OCI-LY7 (cell line): ENCODE data around the gene NLGN1. TPM values are rescaled to one million over a fixed set of nuclear protein-coding genes. Genes with fewer than 3 reads are reported as not detected.

Source experiments
- BruUV-seq: library from RNA; stranded (reverse); fragments of 400-500 nt; replicated peaks from 2 replicates; lab custom pipeline; 2021; lab: Mats Ljungman, UMichigan
- CTCF ChIA-PET: fragments of 300-600 bp; sonication (Branson Sonifier 250); formaldehyde crosslinking; loops from one replicate; lab custom pipeline; 2022; ENCODE audit warnings: antibody characterized with exemption; ENCODE audit not compliant: unreplicated experiment; lab: Charles Lee
- POLR2A ChIA-PET: fragments of 300-600 bp; sonication (Branson Sonifier 250); formaldehyde crosslinking; loops from one replicate; lab custom pipeline; 2022; ENCODE audit warnings: antibody characterized with exemption; lab: Charles Lee
- DNase-seq: peaks from one replicate; pipeline ENCODE4 v3.0.0-alpha.2; 2015; ENCODE audit warnings: low spot score
- H2AFZ ChIP-seq: fragments of 200-600 bp; sonication (generic), shearing (Covaris generic); 2 replicates; pipeline ENCODE4 v1.6.1; 2014; ENCODE audit warnings: mild to moderate bottlenecking, antibody characterized with exemption, low read length, moderate library complexity
- H3K27ac ChIP-seq: fragments of 200-600 bp; sonication (generic); 2 replicates; pipeline ENCODE4 v1.5.1; 2014; ENCODE audit warnings: mixed run types, low read depth, mild to moderate bottlenecking, moderate library complexity, low read length, inconsistent platforms; ENCODE audit not compliant: poor library complexity, severe bottlenecking
- H3K36me3 ChIP-seq: fragments of 200-600 bp; sonication (generic); 2 replicates; pipeline ENCODE4 v1.6.1; 2014; ENCODE audit warnings: mild to moderate bottlenecking, antibody characterized with exemption, low read length, moderate library complexity, mixed read lengths; ENCODE audit not compliant: insufficient read depth
- H3K4me1 ChIP-seq: fragments of 200-600 bp; sonication (generic); 2 replicates; pipeline ENCODE4 v1.5.1; 2014; ENCODE audit warnings: mild to moderate bottlenecking, low read length; ENCODE audit not compliant: insufficient read depth, poor library complexity, severe bottlenecking
- H3K4me2 ChIP-seq: fragments of 200-600 bp; sonication (generic); 2 replicates; pipeline ENCODE4 v1.6.1; 2014; ENCODE audit warnings: mild to moderate bottlenecking, low read length
- H3K4me3 ChIP-seq: fragments of 200-600 bp; sonication (generic); 2 replicates; pipeline ENCODE4 v1.5.1; 2014; ENCODE audit warnings: mild to moderate bottlenecking, low read depth, low read length; ENCODE audit not compliant: poor library complexity, severe bottlenecking
- H3K79me2 ChIP-seq: fragments of 200-600 bp; sonication (generic); 2 replicates; pipeline ENCODE4 v1.6.1; 2016; ENCODE audit warnings: low read depth, mild to moderate bottlenecking, low read length, moderate library complexity, mixed read lengths; ENCODE audit not compliant: insufficient read depth
- H3K9me2 ChIP-seq: fragments of 200-600 bp; sonication (generic); 2 replicates; pipeline ENCODE4 v1.6.1; 2016; ENCODE audit warnings: mild to moderate bottlenecking, low read length, mixed read lengths; ENCODE audit not compliant: insufficient read depth
- H3K9me3 ChIP-seq: fragments of 200-600 bp; sonication (generic); 2 replicates; pipeline ENCODE4 v1.6.1; 2014; ENCODE audit warnings: mild to moderate bottlenecking, mixed run types, low read length, mixed read lengths
- H4K20me1 ChIP-seq: fragments of 200-600 bp; sonication (generic); 2 replicates; pipeline ENCODE4 v1.6.1; 2014; ENCODE audit warnings: mild to moderate bottlenecking, antibody characterized with exemption, low read length, moderate library complexity, mixed read lengths; ENCODE audit not compliant: insufficient read depth
- CTCF ChIP-seq: fragments of 200-600 bp; sonication (generic); conservative IDR thresholded peaks from 2 replicates; pipeline ENCODE4 v1.5.1; 2014; ENCODE audit warnings: mild to moderate bottlenecking, antibody characterized with exemption, low read length, moderate library complexity, mixed read lengths
- EZH2phosphoT487 ChIP-seq: fragments of 200-600 bp; sonication (generic); IDR thresholded peaks from 2 replicates; pipeline ENCODE4 v1.6.1; 2018; ENCODE audit warnings: low read depth, borderline replicate concordance, mild to moderate bottlenecking, mixed run types, antibody characterized with exemption, low read length, moderate library complexity, mixed read lengths
- intact Hi-C: fragments of 100-400 bp; cut with micrococcal nuclease; formaldehyde crosslinking; loops from one replicate; pipeline ENCODE4 v1.10.0; 2022; ENCODE audit not compliant: unreplicated experiment
- total RNA-seq, 2 experiments: library from RNA; depleted of rRNA in 1 of 2; stranded (reverse); fragments of >200 nt in 1 of 2; shearing (Covaris generic) in 1 of 2; gene quantifications; 2 replicates each; pipeline ENCODE4 v1.2.3, GENCODE V29; 2014 to 2022

Gene NLGN1
- total RNA-seq, 2 experiments from 2014 or later, result not detected

DNA sequence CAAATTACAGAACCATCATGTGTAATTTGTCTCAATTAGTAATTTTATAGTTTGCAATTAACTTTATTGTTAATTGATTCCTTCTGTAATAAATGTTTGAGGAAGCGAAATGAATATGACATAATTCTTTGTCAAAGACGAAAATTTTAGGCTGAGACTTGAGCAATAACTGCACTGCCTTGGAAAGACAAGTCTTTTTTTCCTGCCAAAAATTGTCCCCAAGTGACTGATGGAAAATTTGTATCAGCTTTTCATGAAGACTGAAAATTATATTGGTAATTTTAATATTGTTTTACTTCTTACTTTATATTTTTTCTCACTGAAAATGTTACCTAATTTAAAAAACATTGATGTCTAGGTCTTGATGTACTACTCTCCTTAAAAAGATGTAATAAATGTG lies 622.6 kb downstream of the NLGN1 start:
- ChIA-PET CTCF (no interaction called here), POLR2A (interaction anchor here (0.8 kb wide), 1 partner anchor 72 kb away, joined by 3 read pairs; no protein-coding TSS in a partner anchor)
- Histone ChIP-seq H3K4me1 (no peaks in the 10 kb centered on the region), H3K4me2 (no peak overlapping the region), H3K27ac (no peak overlapping the region), H3K4me3 (no peak overlapping the region), H3K36me3 (no peaks in the 10 kb centered on the region), H3K79me2 (no peaks in the 10 kb centered on the region), H3K9me3 (no peaks in the 10 kb centered on the region), H3K9me2 (no peaks in the 10 kb centered on the region), H2AFZ (no peak overlapping the region), H4K20me1 (no peaks in the 10 kb centered on the region)
- BruUV-seq, result no TSS peak
- intact Hi-C loops, result no loop called here
- TF ChIP-seq EZH2phosphoT487, result no peak
- TF ChIP-seq CTCF, result no peak
- DNase-seq, result no peak

DNA sequence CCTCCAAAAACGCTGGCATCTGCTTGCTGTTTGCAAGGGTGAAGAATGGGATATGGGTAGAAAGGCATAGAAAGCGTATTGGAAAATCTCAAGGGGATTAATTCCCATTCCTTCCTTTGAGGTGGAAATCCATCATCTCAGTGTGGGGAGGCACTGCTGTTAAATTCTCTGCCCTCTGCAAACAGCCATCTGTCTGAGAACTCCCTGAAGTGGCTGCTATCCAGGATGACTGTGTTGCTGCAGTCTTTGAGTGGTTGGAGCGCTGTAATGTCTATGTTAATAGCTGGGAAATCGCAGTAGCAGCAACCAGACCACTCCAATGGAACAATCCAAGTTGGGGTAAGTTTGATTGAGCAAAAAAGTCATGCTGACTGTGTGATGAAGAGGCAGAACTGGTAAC lies 625.9 kb downstream of the NLGN1 start:
- Histone ChIP-seq H3K4me1 (no peaks in the 10 kb centered on the region), H2AFZ (no peak overlapping the region), H4K20me1 (no peaks in the 10 kb centered on the region), H3K4me3 (no peak overlapping the region), H3K9me2 (no peaks in the 10 kb centered on the region), H3K27ac (no peak overlapping the region), H3K36me3 (no peaks in the 10 kb centered on the region), H3K79me2 (no peaks in the 10 kb centered on the region), H3K4me2 (no peak overlapping the region), H3K9me3 (no peaks in the 10 kb centered on the region)
- DNase-seq, result no peak
- TF ChIP-seq EZH2phosphoT487 (no peak), CTCF (no peak)
- intact Hi-C loops, result no loop called here
- POLR2A ChIA-PET, result interaction anchor here (1.2 kb wide), 1 partner anchor 10 kb away, joined by 3 read pairs; no protein-coding TSS in a partner anchor
- CTCF ChIA-PET, result no interaction called here
- BruUV-seq, result no TSS peak

DNA sequence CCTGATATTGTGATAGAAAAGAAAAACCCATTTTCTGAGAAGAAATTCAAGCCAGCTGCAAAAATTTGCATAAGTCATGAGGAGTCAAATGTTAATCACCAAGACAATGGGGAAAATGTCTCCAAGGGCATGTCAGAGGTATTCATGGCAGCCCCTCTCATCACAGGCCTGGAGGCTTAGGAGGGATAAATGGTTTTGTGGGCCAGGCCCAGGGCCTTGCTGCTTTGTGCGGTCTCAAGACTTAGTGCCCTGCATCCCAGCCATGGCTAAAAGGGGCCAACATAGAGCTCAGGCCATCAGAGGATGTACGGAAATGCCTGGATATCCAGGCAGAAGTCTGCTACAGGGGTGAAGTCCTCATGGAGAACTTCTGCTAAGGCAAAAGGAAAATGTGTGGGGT lies 631.1 kb downstream of the NLGN1 start:
- H3K4me2 ChIP-seq, result no peak overlapping the region
- TF ChIP-seq EZH2phosphoT487 (no peak), CTCF (no peak)
- no peak overlapping the region for H3K27ac ChIP-seq
- H3K4me3 ChIP-seq, result no peak overlapping the region
- no peaks in the 10 kb centered on the region for H3K36me3 ChIP-seq
- BruUV-seq, result no TSS peak
- H2AFZ ChIP-seq, result no peak overlapping the region
- no peaks in the 10 kb centered on the region for H3K79me2 ChIP-seq
- no peaks in the 10 kb centered on the region for H4K20me1 ChIP-seq
- no peaks in the 10 kb centered on the region for H3K9me2 ChIP-seq
- no peaks in the 10 kb centered on the region for H3K9me3 ChIP-seq
- intact Hi-C loops, result no loop called here
- no peak for DNase-seq
- H3K4me1 ChIP-seq, result no peaks in the 10 kb centered on the region
- POLR2A ChIA-PET, result no interaction called here
- CTCF ChIA-PET, result no interaction called here
